ENCODE results near the gene LRRC8B. TPM values are rescaled to one million over a fixed set of nuclear protein-coding genes. Genes with fewer than 3 reads are reported as not detected.

LRRC8B gene
- total RNA-seq, 1 donor from 2014 or later, result 6.4 TPM

- Histone ChIP-seq H2AFZ (ENCODE audit: low read depth, low read length) (no peak overlapping the region), H3K36me3 (ENCODE audit: insufficient read depth, low read length) (no peaks in the 10 kb centered on the region), H3K27ac (ENCODE audit: low read depth, low read length) (no peak overlapping the region), H3K4me2 (ENCODE audit: low read length) (no peak overlapping the region), H3K4me1 (ENCODE audit: insufficient read depth, low read length) (peaks cover 10% of the 10 kb centered on the region), H3K4me3 (ENCODE audit: insufficient read depth, low read depth, low read length) (no peak overlapping the region), H3K27me3 (ENCODE audit: insufficient read depth, low read length) (no peaks in the 10 kb centered on the region), H3K9ac (ENCODE audit: low read length) (no peak overlapping the region), H3K9me3 (ENCODE audit: insufficient read depth, low read depth, low read length) (no peaks in the 10 kb centered on the region), H4K20me1 (ENCODE audit: insufficient read depth, low read length) (no peaks in the 10 kb centered on the region), H3K79me2 (ENCODE audit: insufficient read depth, low read length) (no peaks in the 10 kb centered on the region)
- Mint-ChIP-seq H3K4me3 (ENCODE audit: unreplicated experiment) (no peak overlapping the region), H3K9me3 (ENCODE audit: unreplicated experiment) (no peaks in the 10 kb centered on the region), H3K36me3 (ENCODE audit: low read depth, unreplicated experiment) (no peaks in the 10 kb centered on the region), H3K27me3 (ENCODE audit: low read depth, unreplicated experiment) (peaks cover 8% of the 10 kb centered on the region), H3K4me1 (ENCODE audit: low read depth, unreplicated experiment) (peaks cover 25% of the 10 kb centered on the region), H3K27ac (ENCODE audit: unreplicated experiment) (no peak overlapping the region)
- FAIRE-seq, result no peak
- no peak for DNase-seq (ENCODE audit: low read depth)
- TF ChIP-seq EZH2 (IDR thresholded peaks at IDR 0.05; ENCODE audit: insufficient read depth, low read length), result no peak
- no peak for TF ChIP-seq CTCF (IDR thresholded peaks at IDR 0.05; ENCODE audit: insufficient read depth, low read depth, low read length)
Measured at GRCh38 chr1:89608984-89609725, 84.5 kb downstream of the LRRC8B start.

GRCh38 chr1:89609781-89610456 is 85.3 kb downstream of the LRRC8B start:
- H3K79me2 ChIP-seq (ENCODE audit: insufficient read depth, low read length), result no peaks in the 10 kb centered on the region
- Mint-ChIP-seq H3K4me1 (ENCODE audit: low read depth, unreplicated experiment) (peaks cover 23% of the 10 kb centered on the region), H3K9me3 (ENCODE audit: unreplicated experiment) (no peaks in the 10 kb centered on the region), H3K4me3 (ENCODE audit: unreplicated experiment) (no peak overlapping the region), H3K27ac (ENCODE audit: unreplicated experiment) (no peak overlapping the region), H3K27me3 (ENCODE audit: low read depth, unreplicated experiment) (peaks cover 11% of the 10 kb centered on the region), H3K36me3 (ENCODE audit: low read depth, unreplicated experiment) (no peaks in the 10 kb centered on the region)
- no peak overlapping the region for H3K9ac ChIP-seq (ENCODE audit: low read length)
- no peak overlapping the region for H3K27ac ChIP-seq (ENCODE audit: low read depth, low read length)
- DNase-seq (ENCODE audit: low read depth), result no peak
- H3K36me3 ChIP-seq (ENCODE audit: insufficient read depth, low read length), result no peaks in the 10 kb centered on the region
- no peaks in the 10 kb centered on the region for H3K27me3 ChIP-seq (ENCODE audit: insufficient read depth, low read length)
- no peak for FAIRE-seq
- no peak overlapping the region for H2AFZ ChIP-seq (ENCODE audit: low read depth, low read length)
- no peaks in the 10 kb centered on the region for H3K9me3 ChIP-seq (ENCODE audit: insufficient read depth, low read depth, low read length)
- H3K4me1 ChIP-seq (ENCODE audit: insufficient read depth, low read length), result peaks cover 9% of the 10 kb centered on the region
- H4K20me1 ChIP-seq (ENCODE audit: insufficient read depth, low read length), result no peaks in the 10 kb centered on the region
- TF ChIP-seq EZH2 (IDR thresholded peaks at IDR 0.05; ENCODE audit: insufficient read depth, low read length) (no peak), CTCF (IDR thresholded peaks at IDR 0.05; ENCODE audit: insufficient read depth, low read depth, low read length) (no peak)
- H3K4me3 ChIP-seq (ENCODE audit: insufficient read depth, low read depth, low read length), result no peak overlapping the region
- no peak overlapping the region for H3K4me2 ChIP-seq (ENCODE audit: low read length)

Measured in astrocyte (in vitro differentiated cells and primary cell).